22Rv1 (cell line): ENCODE results near the gene HIC1.

Experiments used
- H3K27ac ChIP-seq: fragments of 450-650 bp; 2 replicates; pipeline ENCODE4 v1.5.1; 2017
- CTCF ChIP-seq: fragments of 450-650 bp; IDR thresholded peaks from 2 replicates; pipeline ENCODE4 v1.5.1; 2017; ENCODE audit warnings: mild to moderate bottlenecking
- ZFX ChIP-seq: fragments of 450-650 bp; IDR thresholded peaks from 2 replicates; pipeline ENCODE4 v1.6.1; 2017; ENCODE audit warnings: antibody characterized with exemption, borderline replicate concordance

Gene HIC1

GRCh38 chr17:2059547-2060384 is 4.9 kb downstream of the HIC1 start:
- TF ChIP-seq CTCF = no peak
- no peak for TF ChIP-seq ZFX
- H3K27ac ChIP-seq = no peak overlapping the region

GRCh38 chr17:2060385-2060658 is 5.4 kb downstream of the HIC1 start:
- TF ChIP-seq ZFX (no peak), CTCF (no peak)

GRCh38 chr17:2060681-2061440 is 6.0 kb downstream of the HIC1 start:
- no peak overlapping the region for H3K27ac ChIP-seq
- TF ChIP-seq CTCF = no peak

More at GRCh38 chr17:2060385-2060658, 5.4 kb downstream of the HIC1 start:
- H3K27ac ChIP-seq = no peak overlapping the region

GRCh38 chr17:2061441-2061958 is 6.6 kb downstream of the HIC1 start:
- H3K27ac ChIP-seq = no peak overlapping the region
- TF ChIP-seq CTCF = no peak

- H3K27ac ChIP-seq = no peak overlapping the region
- TF ChIP-seq CTCF (no peak), ZFX (no peak)
Observed at GRCh38 chr17:2062571-2063183, 7.8 kb downstream of the HIC1 start.

GRCh38 chr17:2063261-2064146 is 8.6 kb downstream of the HIC1 start:
- TF ChIP-seq CTCF (no peak), ZFX (no peak)
- H3K27ac ChIP-seq = no peak overlapping the region
